Neural progenitor cell (in vitro differentiated cells): Measurements from ENCODE around the gene COA6. TPM values are rescaled to one million over a fixed set of nuclear protein-coding genes. Genes with fewer than 3 reads are reported as not detected.

Experiments used
- DNase-seq: peaks from one replicate; pipeline ENCODE4 v3.0.0-alpha.2; 2016; ENCODE audit warnings: low spot score
- H2AFZ ChIP-seq: fragments of 200-600 bp; sonication (generic); replicated peaks from 2 replicates; pipeline ENCODE4 v1.6.1; 2016; ENCODE audit warnings: antibody characterized with exemption
- H3F3A ChIP-seq: fragments of 200-600 bp; sonication (generic); 2 replicates; pipeline ENCODE4 v1.6.1; 2016; ENCODE audit warnings: antibody characterized with exemption, low read depth
- H3K27ac ChIP-seq: fragments of 200-600 bp; sonication (generic); 2 replicates; pipeline ENCODE4 v1.5.1; 2016; ENCODE audit warnings: mild to moderate bottlenecking
- H3K27me3 ChIP-seq: fragments of 200-600 bp; sonication (generic); 2 replicates; pipeline ENCODE4 v1.6.1; 2016; ENCODE audit warnings: mild to moderate bottlenecking, moderate library complexity
- H3K36me3 ChIP-seq: fragments of 200-600 bp; sonication (generic); 2 replicates; pipeline ENCODE4 v1.5.1; 2016
- H3K4me1 ChIP-seq: fragments of 200-600 bp; sonication (generic); 2 replicates; pipeline ENCODE4 v1.6.1; 2016; ENCODE audit warnings: mixed run types
- H3K4me2 ChIP-seq: fragments of 200-600 bp; sonication (generic); 2 replicates; pipeline ENCODE4 v1.6.1; 2016
- H3K4me3 ChIP-seq: fragments of 200-600 bp; sonication (generic); 2 replicates; pipeline ENCODE4 v1.5.1; 2016
- H3K79me2 ChIP-seq: fragments of 200-600 bp; sonication (generic); 2 replicates; pipeline ENCODE4 v1.6.1; 2016; ENCODE audit warnings: low read depth
- H3K9ac ChIP-seq: fragments of 200-600 bp; sonication (generic); 2 replicates; pipeline ENCODE4 v1.6.1; 2016
- H3K9me3 ChIP-seq: fragments of 200-600 bp; sonication (generic); 2 replicates; pipeline ENCODE4 v1.5.1; 2016; ENCODE audit warnings: low read depth
- H4K20me1 ChIP-seq: fragments of 200-600 bp; sonication (generic); 2 replicates; pipeline ENCODE4 v1.6.1; 2016; ENCODE audit warnings: low read depth
- H3K27ac Mint-ChIP-seq: 3 replicates; pipeline ENCODE4 v1.8.0; 2021; ENCODE audit warnings: mixed read lengths
- H3K27me3 Mint-ChIP-seq: 2 replicates; pipeline ENCODE4 v1.8.0; 2022; ENCODE audit warnings: low read depth, mild to moderate bottlenecking, inconsistent platforms, moderate library complexity, mixed read lengths; ENCODE audit not compliant: insufficient read depth
- H3K36me3 Mint-ChIP-seq: 3 replicates; pipeline ENCODE4 v1.8.0; 2021; ENCODE audit warnings: mixed read lengths
- H3K4me1 Mint-ChIP-seq: 3 replicates; pipeline ENCODE4 v1.8.0; 2021; ENCODE audit warnings: mixed read lengths
- H3K4me3 Mint-ChIP-seq: 3 replicates; pipeline ENCODE4 v1.8.0; 2021; ENCODE audit warnings: mild to moderate bottlenecking, moderate library complexity, mixed read lengths
- H3K9me3 Mint-ChIP-seq: 3 replicates; pipeline ENCODE4 v1.8.0; 2020; ENCODE audit warnings: mixed read lengths
- EZH2 ChIP-seq: fragments of 200-600 bp; sonication (generic); IDR thresholded peaks from 2 replicates; pipeline ENCODE4 v1.6.1; 2017; ENCODE audit warnings: antibody characterized with exemption, mild to moderate bottlenecking, moderate library complexity
- EZH2phosphoT487 ChIP-seq: fragments of 200-600 bp; sonication (generic); IDR thresholded peaks from 2 replicates; pipeline ENCODE4 v1.6.1; 2017; ENCODE audit warnings: antibody characterized with exemption
- total RNA-seq: library from RNA; depleted of rRNA; stranded (reverse); fragments of >200 nt; gene quantifications from 2 replicates; pipeline ENCODE4 v1.2.3, GENCODE V29; 2015; ENCODE audit warnings: low replicate concordance
- TF ChIP-seq, protein P1 (sequence below): fragments of 200-600 bp; sonication (generic); IDR thresholded peaks from 2 replicates; pipeline ENCODE4 v1.5.1; 2017; ENCODE audit warnings: antibody characterized with exemption, mild to moderate bottlenecking

COA6 gene
- total RNA-seq, 1 donor from 2014 or later: 36.0 TPM

DNA sequence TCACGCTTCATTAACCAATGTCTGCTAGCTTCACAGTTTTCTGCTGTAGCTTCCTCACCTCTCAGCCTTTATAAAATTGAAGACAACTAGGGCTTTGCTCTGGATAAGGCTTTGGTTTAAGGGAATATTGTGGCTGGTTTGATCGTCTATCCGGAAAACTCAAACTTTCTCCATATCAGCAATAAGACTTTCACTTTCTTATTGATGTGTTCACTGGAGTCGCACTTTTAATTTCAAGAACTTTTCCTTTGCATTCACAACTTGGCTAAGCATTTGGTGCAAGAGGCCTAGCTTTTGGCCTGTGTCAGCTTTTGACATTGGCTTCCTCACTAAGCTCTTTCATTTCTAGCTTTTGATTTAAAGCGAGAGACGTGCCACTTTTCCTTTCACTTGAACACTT, 12.9 kb downstream of the COA6 start:
- Mint-ChIP-seq H3K4me1 (peaks cover 4% of the 10 kb centered on the region), H3K4me3 (no peak overlapping the region), H3K9me3 (no peaks in the 10 kb centered on the region), H3K36me3 (peaks cover 3% of the 10 kb centered on the region), H3K27me3 (no peaks in the 10 kb centered on the region), H3K27ac (no peak overlapping the region)
- no peak for DNase-seq
- no peak overlapping the region for H2AFZ ChIP-seq
- H3K27me3 ChIP-seq: no peaks in the 10 kb centered on the region
- no peak overlapping the region for H3K27ac ChIP-seq
- no peak overlapping the region for H3K4me3 ChIP-seq
- no peaks in the 10 kb centered on the region for H3K9me3 ChIP-seq
- no peak overlapping the region for H3K4me2 ChIP-seq
- no peaks in the 10 kb centered on the region for H3K4me1 ChIP-seq
- no peaks in the 10 kb centered on the region for H3K36me3 ChIP-seq
- no peaks in the 10 kb centered on the region for H4K20me1 ChIP-seq
- H3K79me2 ChIP-seq: peaks cover 11% of the 10 kb centered on the region
- no peaks in the 10 kb centered on the region for H3F3A ChIP-seq
- TF ChIP-seq, protein P1, sequence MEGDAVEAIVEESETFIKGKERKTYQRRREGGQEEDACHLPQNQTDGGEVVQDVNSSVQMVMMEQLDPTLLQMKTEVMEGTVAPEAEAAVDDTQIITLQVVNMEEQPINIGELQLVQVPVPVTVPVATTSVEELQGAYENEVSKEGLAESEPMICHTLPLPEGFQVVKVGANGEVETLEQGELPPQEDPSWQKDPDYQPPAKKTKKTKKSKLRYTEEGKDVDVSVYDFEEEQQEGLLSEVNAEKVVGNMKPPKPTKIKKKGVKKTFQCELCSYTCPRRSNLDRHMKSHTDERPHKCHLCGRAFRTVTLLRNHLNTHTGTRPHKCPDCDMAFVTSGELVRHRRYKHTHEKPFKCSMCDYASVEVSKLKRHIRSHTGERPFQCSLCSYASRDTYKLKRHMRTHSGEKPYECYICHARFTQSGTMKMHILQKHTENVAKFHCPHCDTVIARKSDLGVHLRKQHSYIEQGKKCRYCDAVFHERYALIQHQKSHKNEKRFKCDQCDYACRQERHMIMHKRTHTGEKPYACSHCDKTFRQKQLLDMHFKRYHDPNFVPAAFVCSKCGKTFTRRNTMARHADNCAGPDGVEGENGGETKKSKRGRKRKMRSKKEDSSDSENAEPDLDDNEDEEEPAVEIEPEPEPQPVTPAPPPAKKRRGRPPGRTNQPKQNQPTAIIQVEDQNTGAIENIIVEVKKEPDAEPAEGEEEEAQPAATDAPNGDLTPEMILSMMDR: no peak
- no peak overlapping the region for H3K9ac ChIP-seq

DNA sequence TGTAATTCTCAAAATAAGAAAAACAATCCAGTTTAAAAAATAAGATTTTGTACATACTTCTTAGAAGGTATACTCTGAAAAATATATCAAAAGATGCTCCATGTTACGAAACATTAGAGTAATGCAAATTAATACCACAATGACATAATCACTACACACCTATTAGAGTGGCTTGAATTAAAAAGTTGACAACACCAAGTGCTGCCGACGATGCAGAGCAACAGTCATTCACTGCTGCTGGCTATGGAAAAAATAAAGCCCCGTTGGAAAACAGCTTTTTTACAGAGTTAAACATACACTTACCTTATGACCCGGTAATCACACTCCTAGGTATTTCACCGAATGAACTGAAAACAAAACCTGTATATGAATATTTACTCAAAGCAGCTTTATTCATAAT, 14.8 kb downstream of the COA6 start:
- TF ChIP-seq, protein P1: no peak
- TF ChIP-seq EZH2phosphoT487 (no peak), EZH2 (no peak)
- H3K27me3 Mint-ChIP-seq: no peaks in the 10 kb centered on the region
- peaks cover 7% of the 10 kb centered on the region for H3K36me3 Mint-ChIP-seq
- Histone ChIP-seq H3K4me2 (no peak overlapping the region), H4K20me1 (no peaks in the 10 kb centered on the region), H3K9me3 (no peaks in the 10 kb centered on the region), H3F3A (no peaks in the 10 kb centered on the region), H3K36me3 (peaks cover 3% of the 10 kb centered on the region), H3K4me3 (no peak overlapping the region), H3K9ac (no peak overlapping the region), H3K27me3 (no peaks in the 10 kb centered on the region), H3K27ac (no peak overlapping the region), H3K79me2 (no peaks in the 10 kb centered on the region), H3K4me1 (no peaks in the 10 kb centered on the region), H2AFZ (no peak overlapping the region)
- no peak for DNase-seq
- no peaks in the 10 kb centered on the region for H3K9me3 Mint-ChIP-seq
- H3K4me3 Mint-ChIP-seq: no peak overlapping the region
- no peak overlapping the region for H3K27ac Mint-ChIP-seq
- peaks cover 4% of the 10 kb centered on the region for H3K4me1 Mint-ChIP-seq

DNA sequence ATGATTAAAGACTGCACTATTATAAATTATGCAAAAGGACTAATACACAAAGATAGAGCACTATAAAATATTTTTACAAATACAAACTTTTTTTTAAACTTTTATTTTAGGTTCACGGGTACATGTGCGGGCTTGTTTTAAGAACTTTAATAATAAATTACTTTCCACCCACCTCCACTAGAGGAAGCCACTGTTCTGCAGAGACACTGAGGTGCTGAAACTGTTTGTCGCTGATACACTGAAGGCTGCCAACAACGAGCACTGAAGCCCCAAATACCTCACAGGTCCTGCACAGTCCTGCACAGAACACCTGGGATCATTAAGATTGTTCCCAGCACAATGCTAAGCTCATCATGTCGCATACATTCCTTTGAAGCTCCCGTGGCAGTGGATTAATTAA, 19.9 kb downstream of the COA6 start:
- no peak overlapping the region for H2AFZ ChIP-seq
- H3K27me3 Mint-ChIP-seq: peaks cover 2% of the 10 kb centered on the region
- no peak overlapping the region for H3K27ac ChIP-seq
- TF ChIP-seq EZH2 (no peak), EZH2phosphoT487 (no peak)
- TF ChIP-seq, protein P1: no peak
- H3K4me2 ChIP-seq: no peak overlapping the region
- no peak overlapping the region for H3K9ac ChIP-seq
- H3K9me3 Mint-ChIP-seq: no peaks in the 10 kb centered on the region
- H3K36me3 Mint-ChIP-seq: peaks cover 4% of the 10 kb centered on the region
- H3K79me2 ChIP-seq: no peaks in the 10 kb centered on the region
- no peak overlapping the region for H3K4me3 Mint-ChIP-seq
- no peaks in the 10 kb centered on the region for H3F3A ChIP-seq
- no peaks in the 10 kb centered on the region for H3K27me3 ChIP-seq
- no peak overlapping the region for H3K4me3 ChIP-seq
- H3K4me1 Mint-ChIP-seq: peaks cover 4% of the 10 kb centered on the region
- H3K4me1 ChIP-seq: no peaks in the 10 kb centered on the region
- H3K36me3 ChIP-seq: peaks cover 4% of the 10 kb centered on the region
- no peaks in the 10 kb centered on the region for H3K9me3 ChIP-seq
- no peak for DNase-seq
- no peaks in the 10 kb centered on the region for H4K20me1 ChIP-seq
- no peak overlapping the region for H3K27ac Mint-ChIP-seq

DNA sequence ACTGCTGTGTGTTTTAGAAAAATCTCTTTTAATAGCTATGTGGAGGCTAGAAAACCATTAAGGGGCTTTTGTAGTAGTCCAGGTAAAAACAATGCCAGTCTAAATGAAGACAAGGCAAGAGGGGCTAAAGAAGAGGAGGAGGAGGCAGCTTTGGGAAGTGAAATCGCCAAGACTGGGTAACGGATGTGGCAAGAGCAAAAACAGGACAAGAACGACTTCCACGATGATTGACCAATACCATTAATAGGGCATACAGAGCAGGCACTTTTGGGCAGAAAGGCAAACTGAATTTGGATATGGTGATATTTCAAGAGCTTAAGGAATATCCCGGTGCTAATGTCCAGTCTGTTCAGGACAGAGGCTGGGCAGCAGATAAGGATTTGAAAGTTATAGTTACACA, 22.0 kb downstream of the COA6 start:
- Histone ChIP-seq H3K9me3 (no peaks in the 10 kb centered on the region), H3K9ac (no peak overlapping the region), H3F3A (no peaks in the 10 kb centered on the region), H3K4me1 (no peaks in the 10 kb centered on the region), H3K4me2 (no peak overlapping the region), H3K27me3 (no peaks in the 10 kb centered on the region), H2AFZ (no peak overlapping the region), H3K36me3 (peaks cover 4% of the 10 kb centered on the region), H3K27ac (no peak overlapping the region), H4K20me1 (no peaks in the 10 kb centered on the region), H3K4me3 (no peak overlapping the region), H3K79me2 (no peaks in the 10 kb centered on the region)
- no peak for DNase-seq
- H3K9me3 Mint-ChIP-seq: no peaks in the 10 kb centered on the region
- H3K36me3 Mint-ChIP-seq: peaks cover 4% of the 10 kb centered on the region
- H3K4me1 Mint-ChIP-seq: no peaks in the 10 kb centered on the region
- peaks cover 2% of the 10 kb centered on the region for H3K27me3 Mint-ChIP-seq
- no peak overlapping the region for H3K4me3 Mint-ChIP-seq
- TF ChIP-seq EZH2phosphoT487 (no peak), EZH2 (no peak)
- TF ChIP-seq, protein P1: no peak
- H3K27ac Mint-ChIP-seq: no peak overlapping the region
